CD14-positive monocyte (primary cell): ENCODE measurements around the gene C3orf52. TPM values are rescaled to one million over a fixed set of nuclear protein-coding genes. Genes with fewer than 3 reads are reported as not detected.

Experiments
- DNase-seq, 3 donors: peaks; one replicate each; pipeline ENCODE4 v3.0.0-alpha.2; 2011 to 2022
- H2AFZ ChIP-seq: 2 replicates; pipeline ENCODE4 v1.6.0; 2012; ENCODE audit warnings: mild to moderate bottlenecking, low read depth, low read length, inconsistent platforms; ENCODE audit not compliant: insufficient read depth, poor library complexity, severe bottlenecking
- H3K27ac ChIP-seq, 2 donors: 1 replicate in 1 of 2; 2 replicates in 1 of 2; pipeline ENCODE4 v1.5.1; 2012 to 2013; ENCODE audit warnings: low read length in 2 of 2, control low read depth in 1 of 2, inconsistent platforms in 1 of 2, low read depth in 1 of 2, mild to moderate bottlenecking in 1 of 2
- H3K27me3 ChIP-seq, 2 donors: one replicate each; pipeline versions ENCODE4 v1.6.0 to v1.6.1; 2011 to 2013; ENCODE audit warnings: low read length in 2 of 2; ENCODE audit not compliant: control insufficient read depth in 2 of 2, insufficient read depth in 2 of 2
- H3K36me3 ChIP-seq, 2 donors: replicated peaks in 1 of 2; 1 replicate in 1 of 2; 2 replicates in 1 of 2; pipeline versions ENCODE4 v1.5.1 to v1.6.1; 2012 to 2013; ENCODE audit warnings: low read length in 2 of 2, control low read depth in 1 of 2, inconsistent platforms in 1 of 2, mild to moderate bottlenecking in 1 of 2; ENCODE audit not compliant: insufficient read depth in 2 of 2, control insufficient read depth in 1 of 2
- H3K4me1 ChIP-seq, 2 donors: 1 replicate in 1 of 2; 2 replicates in 1 of 2; pipeline versions ENCODE4 v1.5.1 to v1.6.1; 2012 to 2013; ENCODE audit warnings: low read length in 2 of 2, control low read depth in 1 of 2, inconsistent platforms in 1 of 2, mild to moderate bottlenecking in 1 of 2, moderate library complexity in 1 of 2; ENCODE audit not compliant: insufficient read depth in 2 of 2, control insufficient read depth in 1 of 2
- H3K4me2 ChIP-seq: replicated peaks from 2 replicates; pipeline ENCODE3; 2012; ENCODE audit warnings: low read length, moderate library complexity, mild to moderate bottlenecking; ENCODE audit not compliant: poor library complexity, severe bottlenecking; ENCODE audit errors: extremely low read depth
- H3K4me3 ChIP-seq, 3 experiments: fragments of 200-600 bp in 1 of 3; sonication (generic) in 1 of 3; replicated peaks in 1 of 3; 1 replicate in 2 of 3; 2 replicates in 1 of 3; pipeline ENCODE4 v1.5.1; 2011 to 2013; ENCODE audit warnings: low read length in 3 of 3, mild to moderate bottlenecking in 3 of 3, control low read depth in 2 of 3, low read depth in 2 of 3, inconsistent platforms in 1 of 3, moderate library complexity in 1 of 3
- H3K79me2 ChIP-seq: 2 replicates; pipeline ENCODE4 v1.6.0; 2012; ENCODE audit warnings: mild to moderate bottlenecking, control low read depth, inconsistent platforms, low read length, moderate library complexity; ENCODE audit not compliant: insufficient read depth
- H3K9ac ChIP-seq: 2 replicates; pipeline ENCODE4 v1.6.0; 2017; ENCODE audit warnings: low read length, mild to moderate bottlenecking; ENCODE audit not compliant: insufficient read depth, poor library complexity, severe bottlenecking
- H3K9me3 ChIP-seq, 2 donors: replicated peaks in 1 of 2; 1 replicate in 1 of 2; 2 replicates in 1 of 2; pipeline versions ENCODE4 v1.5.1 to v1.6.1; 2012 to 2013; ENCODE audit warnings: low read length in 2 of 2, control low read depth in 1 of 2; ENCODE audit not compliant: control insufficient read depth in 1 of 2, insufficient read depth in 1 of 2
- H4K20me1 ChIP-seq: 2 replicates; pipeline ENCODE4 v1.6.0; 2012; ENCODE audit warnings: mild to moderate bottlenecking, low read length, control low read depth, moderate library complexity; ENCODE audit not compliant: insufficient read depth
- H3K27ac Mint-ChIP-seq, 7 donors: one replicate each; pipeline ENCODE4 v1.8.0; 2020; ENCODE audit warnings: mild to moderate bottlenecking in 7 of 7, mixed read lengths in 7 of 7, moderate library complexity in 6 of 7, inconsistent platforms in 2 of 7
- H3K27me3 Mint-ChIP-seq, 3 donors: one replicate each; pipeline ENCODE4 v1.8.0; 2021 to 2022; ENCODE audit warnings: low read depth in 3 of 3, mild to moderate bottlenecking in 3 of 3, mixed read lengths in 3 of 3, moderate library complexity in 3 of 3, inconsistent platforms in 1 of 3
- H3K36me3 Mint-ChIP-seq, 2 donors: one replicate each; pipeline ENCODE4 v1.8.0; 2020; ENCODE audit warnings: mixed read lengths in 2 of 2, inconsistent platforms in 1 of 2, mild to moderate bottlenecking in 1 of 2
- H3K4me1 Mint-ChIP-seq: one replicate; pipeline ENCODE4 v1.8.0; 2020; ENCODE audit warnings: mild to moderate bottlenecking, mixed read lengths
- H3K4me3 Mint-ChIP-seq, 2 donors: one replicate each; pipeline ENCODE4 v1.8.0; 2020; ENCODE audit warnings: mild to moderate bottlenecking in 2 of 2, mixed read lengths in 2 of 2, moderate library complexity in 1 of 2
- H3K9me3 Mint-ChIP-seq, 7 donors: one replicate each; pipeline ENCODE4 v1.8.0; 2020 to 2022; ENCODE audit warnings: mixed read lengths in 7 of 7, mild to moderate bottlenecking in 6 of 7, moderate library complexity in 6 of 7, inconsistent platforms in 2 of 7
- WGBS: methylation state at CpG from one replicate; pipeline ENCODE4 v1.1.5; 2013; ENCODE audit warnings: missing lambda C conversion rate; ENCODE audit not compliant: insufficient coverage; 5-methylcytosine and 5-hydroxymethylcytosine counted together
- intact Hi-C, 2 donors: fragments of 100-400 bp; cut with micrococcal nuclease; formaldehyde crosslinking; loops; one replicate each; pipeline versions ENCODE4 v1.15.0 to v1.15.1; 2023
- polyA plus RNA-seq, 3 donors: library from polyadenylated mRNA; depleted of rRNA in 1 of 3; unstranded in 2 of 3; stranded (reverse) in 1 of 3; fragments of 300-500 nt in 2 of 3; fragments of >200 nt in 1 of 3; fragmentation: Illumina TruSeq in 2 of 3; gene quantifications; 1 replicate in 2 of 3; 2 replicates in 1 of 3; pipeline ENCODE4 v1.2.3, GENCODE V29; 2012 to 2021
- TF ChIP-seq, protein P1 (sequence below): fragments of 200-600 bp; IDR thresholded peaks from one replicate; pipeline ENCODE4 v1.8.0; 2022; ENCODE audit warnings: antibody characterized with exemption, mild to moderate bottlenecking

C3orf52 gene
- polyA plus RNA-seq, 3 donors: not detected

DNA sequence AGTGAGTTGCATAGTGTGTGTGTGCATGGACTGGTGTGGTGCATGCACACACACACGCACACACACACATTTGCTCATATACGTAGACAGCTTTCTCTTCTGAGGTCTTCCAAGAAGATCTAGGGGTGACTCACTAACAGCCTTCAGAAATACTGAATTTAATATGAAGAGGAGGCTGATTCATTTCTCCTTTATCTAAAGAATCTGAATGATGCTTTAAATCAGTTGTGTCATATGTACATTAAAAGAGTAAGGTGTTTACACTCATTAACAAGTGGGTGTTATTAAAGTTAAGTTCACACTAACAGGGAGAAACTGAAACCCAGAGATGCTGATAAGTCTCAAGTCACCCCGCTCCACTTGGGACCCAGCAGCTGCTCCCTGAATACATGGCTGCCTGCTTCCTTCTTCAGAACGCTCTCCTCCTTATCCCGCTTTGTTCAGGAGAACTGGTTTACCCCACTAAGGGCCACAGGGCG, 29.7 kb upstream of the C3orf52 start:
- Histone ChIP-seq H3K27me3 (no peaks in the 10 kb centered on the region), H4K20me1 (no peaks in the 10 kb centered on the region), H3K4me1 (no peaks in the 10 kb centered on the region), H3K4me2 (no peak overlapping the region), H3K9ac (no peak overlapping the region), H3K36me3 (no peaks in the 10 kb centered on the region), H2AFZ (no peak overlapping the region), H3K9me3 (no peaks in the 10 kb centered on the region), H3K79me2 (no peaks in the 10 kb centered on the region), H3K4me3 (no peak overlapping the region), H3K27ac (no peak overlapping the region)
- intact Hi-C loops: no loop called here
- no peaks in the 10 kb centered on the region for H3K36me3 Mint-ChIP-seq
- peaks cover 0 to 5% (median 2%) of the 10 kb centered on the region in 3 donors for H3K27me3 Mint-ChIP-seq
- no CpG with 5 or more reads among the region's 6 CpGs for WGBS
- H3K27ac Mint-ChIP-seq: no peak overlapping the region
- peaks cover 2% of the 10 kb centered on the region for H3K4me1 Mint-ChIP-seq
- H3K4me3 Mint-ChIP-seq: no peak overlapping the region
- no peak for DNase-seq
- peaks cover 0 to 12% (median 3%) of the 10 kb centered on the region in 7 donors for H3K9me3 Mint-ChIP-seq
- TF ChIP-seq, protein P1, sequence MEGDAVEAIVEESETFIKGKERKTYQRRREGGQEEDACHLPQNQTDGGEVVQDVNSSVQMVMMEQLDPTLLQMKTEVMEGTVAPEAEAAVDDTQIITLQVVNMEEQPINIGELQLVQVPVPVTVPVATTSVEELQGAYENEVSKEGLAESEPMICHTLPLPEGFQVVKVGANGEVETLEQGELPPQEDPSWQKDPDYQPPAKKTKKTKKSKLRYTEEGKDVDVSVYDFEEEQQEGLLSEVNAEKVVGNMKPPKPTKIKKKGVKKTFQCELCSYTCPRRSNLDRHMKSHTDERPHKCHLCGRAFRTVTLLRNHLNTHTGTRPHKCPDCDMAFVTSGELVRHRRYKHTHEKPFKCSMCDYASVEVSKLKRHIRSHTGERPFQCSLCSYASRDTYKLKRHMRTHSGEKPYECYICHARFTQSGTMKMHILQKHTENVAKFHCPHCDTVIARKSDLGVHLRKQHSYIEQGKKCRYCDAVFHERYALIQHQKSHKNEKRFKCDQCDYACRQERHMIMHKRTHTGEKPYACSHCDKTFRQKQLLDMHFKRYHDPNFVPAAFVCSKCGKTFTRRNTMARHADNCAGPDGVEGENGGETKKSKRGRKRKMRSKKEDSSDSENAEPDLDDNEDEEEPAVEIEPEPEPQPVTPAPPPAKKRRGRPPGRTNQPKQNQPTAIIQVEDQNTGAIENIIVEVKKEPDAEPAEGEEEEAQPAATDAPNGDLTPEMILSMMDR: no peak

DNA sequence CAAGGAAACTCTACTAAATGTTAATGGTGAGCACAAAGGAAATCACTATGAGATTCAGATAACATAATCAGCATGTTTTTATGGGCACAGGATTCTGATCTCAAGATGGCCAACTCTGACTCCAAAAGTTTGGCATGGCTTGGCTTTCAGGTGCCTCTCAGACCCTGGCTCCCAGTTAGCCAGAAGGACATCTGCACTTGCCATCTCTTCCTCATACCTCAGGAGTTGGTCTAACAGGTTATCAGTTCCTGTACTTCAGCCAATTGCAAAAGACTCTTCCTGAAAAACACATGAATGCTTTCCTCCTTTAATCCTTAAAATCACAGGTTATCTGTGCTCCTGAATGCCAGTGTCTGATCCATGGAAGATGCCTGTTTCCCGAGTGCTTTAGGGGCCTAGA, 26.7 kb upstream of the C3orf52 start:
- no peak overlapping the region for H3K27ac Mint-ChIP-seq
- H3K4me3 Mint-ChIP-seq: no peak overlapping the region
- H3K27me3 Mint-ChIP-seq: peaks cover 2 to 5% (median 3%) of the 10 kb centered on the region in 3 donors
- H3K27me3 ChIP-seq: no peaks in the 10 kb centered on the region
- H3K9me3 Mint-ChIP-seq: peaks cover 0 to 12% (median 3%) of the 10 kb centered on the region in 7 donors
- no peak overlapping the region for H2AFZ ChIP-seq
- H3K79me2 ChIP-seq: no peaks in the 10 kb centered on the region
- H3K4me2 ChIP-seq: no peak overlapping the region
- 100% methylated on average over 1 of the region's 1 CpG for WGBS
- no peaks in the 10 kb centered on the region for H4K20me1 ChIP-seq
- H3K9ac ChIP-seq: no peak overlapping the region
- H3K36me3 ChIP-seq: no peaks in the 10 kb centered on the region
- H3K4me1 Mint-ChIP-seq: no peaks in the 10 kb centered on the region
- H3K27ac ChIP-seq: no peak overlapping the region
- no peaks in the 10 kb centered on the region for H3K4me1 ChIP-seq
- H3K36me3 Mint-ChIP-seq: no peaks in the 10 kb centered on the region
- no peaks in the 10 kb centered on the region for H3K9me3 ChIP-seq
- DNase-seq: no peak
- TF ChIP-seq, protein P1: no peak
- intact Hi-C loops: no loop called here
- H3K4me3 ChIP-seq: no peak overlapping the region
